Measurements from ENCODE around the gene BMERB1. TPM values are rescaled to one million over a fixed set of nuclear protein-coding genes. Genes with fewer than 3 reads are reported as not detected.
"Not testable (repeated sequence)": the region's sequence is repeated elsewhere in the genome, so short reads cannot be mapped to it uniquely, and the experiment has no call there.

The BMERB1 gene
- total RNA-seq, 2 donors from 2014 or later: 6.2 to 9.1 TPM

- H3K4me3 ChIP-seq: no peak overlapping the region
- TF ChIP-seq CTCF (IDR thresholded peaks at IDR 0.05): no peak
- DNase-seq: no peak
Measured at GRCh38 chr16:15398618-15399316, 35.6 kb upstream of the BMERB1 start.

GRCh38 chr16:15399317-15399716, 35.1 kb upstream of the BMERB1 start:
- Histone ChIP-seq H3K27ac (no peak overlapping the region), H3K9ac (ENCODE audit: low read depth in 2 of 2, low read length in 2 of 2) (no peak overlapping the region)
- intact Hi-C loops (cut with DNase I): no loop called here

More at GRCh38 chr16:15398618-15399316, 35.6 kb upstream of the BMERB1 start:
- no peaks in the 10 kb centered on the region for H3K4me1 ChIP-seq
- no peaks in the 10 kb centered on the region for H3K36me3 ChIP-seq
- H3K9ac ChIP-seq (ENCODE audit: low read depth in 2 of 2, low read length in 2 of 2): no peak overlapping the region
- no peak overlapping the region for H3K27ac ChIP-seq
- intact Hi-C loops (cut with DNase I): no loop called here
- no peaks in the 10 kb centered on the region for H3K27me3 ChIP-seq
- no peaks in the 10 kb centered on the region for H3K9me3 ChIP-seq

GRCh38 chr16:15400314-15400713, 34.1 kb upstream of the BMERB1 start:
- intact Hi-C loops (cut with DNase I); DNase-seq; H3K9me3 ChIP-seq; H3K4me1 ChIP-seq; H3K27me3 ChIP-seq; H3K4me3 ChIP-seq; H3K27ac ChIP-seq; H3K36me3 ChIP-seq; H3K9ac ChIP-seq (ENCODE audit: low read depth in 2 of 2, low read length in 2 of 2): not testable (repeated sequence)

More at GRCh38 chr16:15399317-15399716, 35.1 kb upstream of the BMERB1 start:
- no peaks in the 10 kb centered on the region for H3K9me3 ChIP-seq
- no peak for DNase-seq
- TF ChIP-seq CTCF (IDR thresholded peaks at IDR 0.05): no peak
- H3K36me3 ChIP-seq: no peaks in the 10 kb centered on the region
- H3K4me1 ChIP-seq: no peaks in the 10 kb centered on the region
- no peaks in the 10 kb centered on the region for H3K27me3 ChIP-seq
- H3K4me3 ChIP-seq: no peak overlapping the region

GRCh38 chr16:15401972-15402371, 32.4 kb upstream of the BMERB1 start:
- H3K27ac ChIP-seq: no peak overlapping the region
- no peak for DNase-seq
- H3K9me3 ChIP-seq: no peaks in the 10 kb centered on the region
- H3K27me3 ChIP-seq: no peaks in the 10 kb centered on the region
- no peaks in the 10 kb centered on the region for H3K4me1 ChIP-seq
- intact Hi-C loops (cut with DNase I): no loop called here
- TF ChIP-seq CTCF (IDR thresholded peaks at IDR 0.05): no peak
- H3K4me3 ChIP-seq: no peak overlapping the region
- H3K9ac ChIP-seq (ENCODE audit: low read depth in 2 of 2, low read length in 2 of 2): no peak overlapping the region
- no peaks in the 10 kb centered on the region for H3K36me3 ChIP-seq

- intact Hi-C loops (cut with DNase I): no loop called here
- no peak for TF ChIP-seq CTCF (IDR thresholded peaks at IDR 0.05)
- no peak overlapping the region for H3K27ac ChIP-seq
- no peak overlapping the region for H3K9ac ChIP-seq (ENCODE audit: low read depth in 2 of 2, low read length in 2 of 2)
- H3K9me3 ChIP-seq: no peaks in the 10 kb centered on the region
- H3K36me3 ChIP-seq: no peaks in the 10 kb centered on the region
- no peak for DNase-seq
- H3K4me3 ChIP-seq: no peak overlapping the region
- no peaks in the 10 kb centered on the region for H3K27me3 ChIP-seq
- no peaks in the 10 kb centered on the region for H3K4me1 ChIP-seq
Measured at GRCh38 chr16:15403392-15403995, 30.9 kb upstream of the BMERB1 start.

GRCh38 chr16:15404091-15404490, 30.3 kb upstream of the BMERB1 start:
- H3K27ac ChIP-seq; H3K9ac ChIP-seq (ENCODE audit: low read depth in 2 of 2, low read length in 2 of 2); H3K4me1 ChIP-seq; H3K4me3 ChIP-seq; H3K36me3 ChIP-seq; H3K27me3 ChIP-seq; intact Hi-C loops (cut with DNase I); DNase-seq; H3K9me3 ChIP-seq: not testable (repeated sequence)

Data from colonic mucosa (tissue), 4 donors.